GM23248 (cell line): ENCODE measurements around the gene NR4A3.

Experiments used
- EZH2 ChIP-seq: fragments of 200-600 bp; sonication (generic); IDR thresholded peaks from 2 replicates; pipeline ENCODE4 v1.6.1; 2018; ENCODE audit warnings: antibody characterized with exemption, mild to moderate bottlenecking; ENCODE audit not compliant: insufficient read depth, poor library complexity, severe bottlenecking
- EZH2phosphoT487 ChIP-seq: fragments of 200-600 bp; sonication (generic); IDR thresholded peaks from 2 replicates; pipeline ENCODE4 v1.6.1; 2018; ENCODE audit warnings: antibody characterized with exemption, moderate library complexity, mild to moderate bottlenecking, low read depth; ENCODE audit not compliant: insufficient read depth

GRCh38 chr9:99866398-99866797 is 44.7 kb downstream of the NR4A3 start:
- TF ChIP-seq EZH2phosphoT487, result no peak
- TF ChIP-seq EZH2, result no peak
